NCI-H510A (cell line): ENCODE measurements around the gene CPEB2.

Source experiments
- DNase-seq: peaks from one replicate; lab custom pipeline; 2025; lab: John Stamatoyannopoulos, UW

Gene CPEB2

DNA sequence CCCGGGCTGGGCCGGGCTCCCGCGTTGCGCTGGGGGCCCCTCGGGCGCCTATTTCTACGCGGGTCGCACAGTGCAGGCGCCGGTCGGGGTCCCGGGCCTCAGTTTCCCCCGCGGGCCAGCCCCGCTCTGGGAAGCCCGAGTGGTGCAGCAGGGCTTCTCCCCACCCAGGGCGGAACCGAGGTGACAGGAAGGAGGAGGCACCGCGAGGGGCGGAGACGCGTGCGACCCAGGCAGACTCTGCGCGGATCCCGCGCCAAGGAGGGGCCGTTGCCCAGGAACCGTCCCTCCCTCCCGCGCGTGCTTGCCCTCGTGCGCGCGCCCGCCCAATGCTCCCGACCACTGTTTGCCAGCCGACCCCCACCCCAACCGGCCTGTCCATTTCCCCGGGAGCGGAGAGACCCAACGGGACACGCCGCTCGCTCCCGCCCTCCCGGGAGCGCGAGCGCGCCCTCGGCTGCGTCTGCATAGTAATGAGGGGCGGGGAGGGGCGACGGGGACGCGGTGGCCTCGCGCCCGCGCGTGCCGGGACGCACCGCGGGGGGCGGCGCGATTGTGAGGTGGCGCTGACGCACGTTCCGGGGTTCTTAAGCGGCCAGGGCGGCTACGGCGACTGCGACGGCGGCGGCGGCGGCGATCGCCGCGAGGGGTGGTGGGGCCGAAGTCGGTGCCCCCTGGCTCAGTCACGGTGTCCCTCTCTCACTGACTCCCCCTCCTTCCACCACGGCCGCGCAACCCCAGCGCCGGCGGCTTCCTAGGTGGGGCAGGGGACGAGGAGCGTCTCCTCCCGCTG lies at the start of gene CPEB2:
Gene CPEB2 (plus strand): TSS at position 613 of the 790 bp plus-strand sequence. CDS start 193 bp downstream, outside the sequence.
- peak; percentile 83 for DNase-seq

DNA sequence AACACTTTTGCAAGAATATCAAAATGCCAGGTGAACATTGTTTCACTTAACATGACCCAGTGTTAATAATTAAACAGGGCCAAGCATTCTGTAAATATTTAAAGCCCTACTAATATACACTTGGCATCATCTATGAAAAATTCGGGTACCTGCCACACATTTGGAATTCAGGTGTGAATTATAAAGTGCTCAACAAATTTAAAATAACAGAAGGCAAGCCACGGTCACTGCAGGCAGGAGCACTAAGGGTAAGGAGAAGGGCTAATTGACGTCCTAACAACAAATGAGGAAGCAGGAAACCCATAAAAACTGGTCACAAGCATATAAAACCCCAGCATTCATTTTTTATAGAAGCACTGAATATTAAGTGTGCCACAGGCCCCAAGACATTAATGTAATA lies 43.8 kb upstream of the CPEB2 start:
- DNase-seq = no peak

DNA sequence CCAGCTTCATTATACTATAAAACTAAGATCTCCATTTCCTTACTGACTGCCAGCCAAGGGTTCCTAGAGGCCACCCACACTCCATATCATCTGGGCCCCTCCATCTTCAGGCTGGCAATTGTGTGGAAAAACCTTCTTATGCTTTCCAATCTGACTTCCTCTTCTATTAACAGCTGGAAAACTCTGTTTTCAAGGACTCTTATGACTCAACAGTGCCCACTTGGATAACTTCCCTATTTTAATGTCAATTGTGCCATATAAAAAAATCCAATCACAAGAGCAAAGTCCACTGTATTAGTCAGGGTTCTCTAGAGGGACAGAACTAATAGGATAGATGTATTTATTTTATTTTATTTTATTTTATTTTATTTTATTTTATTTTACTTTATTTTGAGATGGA lies 41.0 kb upstream of the CPEB2 start:
- no peak for DNase-seq

DNA sequence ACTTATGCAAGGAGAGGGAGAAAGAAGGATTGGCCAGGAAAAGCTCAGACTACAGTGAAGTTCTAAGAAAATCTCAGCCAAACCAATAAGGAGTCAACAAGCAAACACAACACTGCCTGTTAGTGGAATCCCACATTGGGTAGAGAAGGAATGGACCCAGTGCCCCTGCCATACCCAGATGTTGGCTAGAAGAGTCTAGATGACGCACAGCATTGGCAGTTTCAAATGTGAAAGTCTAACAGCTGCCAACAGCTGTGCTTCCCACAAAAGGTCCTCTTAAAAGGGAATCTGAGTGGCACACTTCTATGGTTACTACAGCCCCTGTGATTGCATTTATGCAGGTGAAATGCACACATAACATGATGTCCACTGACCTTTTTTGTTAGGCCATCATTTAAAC lies 37.2 kb upstream of the CPEB2 start:
- no peak for DNase-seq

DNA sequence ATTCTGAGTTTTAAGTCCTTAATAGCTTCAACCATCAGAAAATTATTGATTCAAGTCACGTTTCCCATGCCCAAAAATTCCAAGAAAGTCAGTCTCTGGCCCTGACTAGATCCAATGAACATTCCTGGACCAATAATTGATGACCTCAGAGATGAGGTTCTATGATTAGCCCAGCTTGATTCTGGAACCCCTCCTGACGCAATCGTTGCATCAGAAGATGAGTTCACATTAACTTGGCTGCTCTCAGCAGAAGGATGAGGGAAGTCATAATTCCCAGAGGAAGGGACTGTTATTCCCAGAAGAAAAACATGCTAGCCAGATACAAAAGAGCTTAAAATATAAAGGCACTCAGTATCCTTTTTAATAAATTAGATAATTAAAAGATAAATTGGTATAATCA lies 34.3 kb upstream of the CPEB2 start:
- no peak for DNase-seq

DNA sequence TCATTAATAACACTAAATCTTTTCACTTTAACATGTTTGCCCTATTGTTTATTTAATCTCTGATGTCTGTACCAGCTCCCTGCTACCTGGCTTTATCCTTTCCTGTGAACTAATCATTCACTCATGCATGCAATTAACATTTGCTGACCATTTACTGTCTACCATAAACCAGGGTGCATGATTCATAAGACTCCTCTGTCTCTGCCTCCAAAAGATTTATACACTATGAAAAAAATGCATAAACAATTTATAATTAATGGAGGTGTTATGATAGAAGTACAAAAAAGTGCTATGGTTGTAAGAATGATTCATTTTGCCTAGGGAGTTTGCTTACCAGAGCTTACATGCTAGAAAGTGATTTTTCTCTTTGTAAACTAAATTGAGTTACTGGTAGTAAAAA lies 24.5 kb upstream of the CPEB2 start:
- no peak for DNase-seq

DNA sequence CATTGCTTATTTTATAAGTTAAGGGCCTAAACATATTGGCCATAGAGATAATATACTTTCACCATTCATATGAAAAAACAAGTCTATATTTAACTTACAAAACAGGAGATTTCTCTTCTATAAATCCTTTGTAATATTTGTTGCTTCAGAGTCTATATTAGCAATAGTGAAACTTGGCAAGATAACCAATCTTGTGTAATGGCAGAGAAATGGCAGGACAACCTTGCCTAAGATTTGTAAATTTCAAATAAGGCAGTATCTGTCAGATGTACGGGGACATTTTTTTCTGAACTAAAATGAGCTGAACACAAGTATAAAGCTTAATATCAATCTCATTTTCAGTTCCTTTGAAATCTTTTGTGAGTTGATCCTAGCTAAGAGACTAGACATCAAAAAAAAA lies 17.8 kb upstream of the CPEB2 start:
- DNase-seq = no peak

DNA sequence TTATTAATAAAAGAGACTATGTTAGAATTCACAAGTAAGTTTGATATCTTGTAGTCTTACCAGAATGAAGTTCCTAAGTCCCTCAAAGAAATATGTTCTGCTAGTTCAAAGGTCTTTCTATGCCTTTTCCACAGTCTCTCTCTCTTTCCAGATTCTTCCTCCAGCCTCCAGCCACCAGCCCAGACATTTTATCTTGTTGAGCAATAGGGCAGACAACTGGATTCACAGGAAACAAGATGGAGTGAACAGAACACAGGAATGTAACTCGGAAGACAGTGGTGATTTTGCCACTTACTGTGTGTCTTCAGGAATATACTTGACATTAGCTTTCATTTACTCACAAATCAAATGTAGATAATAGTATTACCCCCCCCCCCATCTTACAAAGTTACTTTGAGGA lies 17.1 kb upstream of the CPEB2 start:
- DNase-seq = no peak

DNA sequence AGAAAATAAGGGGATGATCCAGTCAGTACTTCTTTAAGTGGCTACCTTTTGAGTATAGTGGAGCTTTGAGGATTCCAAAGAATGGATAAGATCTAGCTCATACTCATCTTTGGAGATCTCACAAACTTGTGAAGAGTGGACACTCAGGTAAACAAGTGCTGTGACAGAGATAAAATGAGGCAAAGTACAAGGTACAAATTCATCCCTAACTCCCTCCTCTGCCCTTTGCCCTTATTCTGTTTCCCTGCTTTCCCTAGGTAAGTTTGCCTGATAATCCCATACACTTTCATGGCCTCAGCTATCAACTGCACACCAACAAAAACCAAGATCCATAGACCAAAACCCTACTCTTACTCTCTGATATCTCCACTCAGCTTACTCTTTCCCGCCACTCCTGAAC lies 16.4 kb upstream of the CPEB2 start:
- DNase-seq = no peak

DNA sequence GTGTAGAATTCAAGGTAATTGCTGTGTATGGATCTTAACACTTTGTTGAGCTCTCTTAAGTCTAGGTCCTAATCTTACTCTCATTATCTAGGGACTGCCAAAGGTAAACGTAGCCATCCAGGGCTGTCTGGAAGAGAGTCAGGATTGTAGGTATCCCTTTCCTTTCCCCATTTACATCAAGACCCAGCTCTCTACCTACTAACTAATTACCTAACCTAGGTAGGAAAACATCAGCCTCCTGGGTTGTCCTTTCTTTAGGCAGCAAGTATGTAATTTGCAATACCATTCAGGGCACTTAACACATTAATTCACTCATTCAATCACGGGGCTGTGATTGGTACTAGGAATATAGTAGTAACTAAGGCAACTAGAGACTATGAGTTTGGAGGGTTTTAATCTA lies 15.2 kb upstream of the CPEB2 start:
- no peak for DNase-seq

DNA sequence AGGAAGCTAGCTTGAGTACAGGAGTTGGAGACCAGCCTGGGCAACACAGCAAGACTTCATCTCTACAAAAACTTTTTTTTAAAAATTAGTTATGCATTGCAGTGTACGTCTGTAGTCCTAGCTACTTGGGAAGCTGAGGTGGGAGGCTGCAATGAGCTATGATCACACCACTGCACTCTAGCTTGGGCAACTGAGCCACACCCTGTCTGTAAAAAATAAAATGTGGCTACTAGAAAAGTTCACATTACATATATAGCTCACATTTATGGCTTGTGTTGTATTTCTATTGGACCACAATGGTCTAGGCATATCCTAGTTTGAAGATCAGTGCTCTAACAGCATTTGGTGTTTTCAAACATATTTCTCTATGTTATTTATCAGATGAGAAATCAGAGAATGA lies 11.8 kb upstream of the CPEB2 start:
- no peak for DNase-seq

DNA sequence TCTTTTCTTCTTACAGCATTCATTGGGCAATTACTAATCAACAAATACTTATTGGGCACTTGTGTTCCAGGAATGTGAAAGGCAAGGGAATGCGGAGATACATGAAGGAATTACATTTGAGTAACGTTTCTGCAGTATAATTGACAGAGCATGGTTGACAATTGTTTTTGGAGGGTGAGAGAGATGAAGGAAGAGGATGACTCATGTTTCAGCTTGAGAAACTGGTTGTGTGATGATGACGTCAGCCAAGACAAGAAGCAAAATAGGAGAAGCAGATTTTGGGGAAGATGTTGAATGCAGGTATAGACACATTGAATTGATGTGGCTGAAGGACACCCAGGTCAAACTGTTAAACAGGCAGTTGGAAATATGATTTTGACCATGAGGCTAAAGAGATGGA lies 8.0 kb upstream of the CPEB2 start:
- no peak for DNase-seq

DNA sequence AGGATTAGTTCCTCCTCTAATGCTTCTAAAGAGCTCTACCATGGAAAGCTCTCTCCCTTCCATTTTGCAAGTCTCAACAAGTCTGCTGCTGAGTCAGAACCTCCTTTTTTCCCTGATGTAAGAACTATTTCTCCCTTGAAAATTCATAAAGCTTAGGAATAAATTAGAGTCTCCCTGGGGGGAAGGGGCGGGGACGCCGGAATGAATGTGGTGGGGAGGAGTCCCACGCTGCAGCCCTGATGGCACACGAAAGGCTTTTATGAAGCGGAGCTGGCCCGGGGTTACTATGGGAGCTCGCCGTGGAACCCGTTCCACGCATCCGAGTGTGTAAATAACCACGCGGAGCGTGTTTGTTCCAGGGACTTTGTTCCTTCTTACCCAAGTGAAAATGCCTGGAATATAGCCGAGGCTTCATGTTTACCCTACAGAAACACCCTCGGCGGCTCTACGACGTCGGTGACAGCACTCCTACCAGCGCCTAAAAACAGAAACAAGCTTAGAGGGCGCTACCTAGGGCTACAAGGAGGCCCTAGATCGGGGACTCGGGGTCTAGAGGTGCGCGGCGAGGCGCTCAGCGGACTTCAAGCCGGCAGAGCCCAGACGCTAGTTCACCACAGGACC lies 923 bp upstream of the CPEB2 start:
- DNase-seq = no peak

DNA sequence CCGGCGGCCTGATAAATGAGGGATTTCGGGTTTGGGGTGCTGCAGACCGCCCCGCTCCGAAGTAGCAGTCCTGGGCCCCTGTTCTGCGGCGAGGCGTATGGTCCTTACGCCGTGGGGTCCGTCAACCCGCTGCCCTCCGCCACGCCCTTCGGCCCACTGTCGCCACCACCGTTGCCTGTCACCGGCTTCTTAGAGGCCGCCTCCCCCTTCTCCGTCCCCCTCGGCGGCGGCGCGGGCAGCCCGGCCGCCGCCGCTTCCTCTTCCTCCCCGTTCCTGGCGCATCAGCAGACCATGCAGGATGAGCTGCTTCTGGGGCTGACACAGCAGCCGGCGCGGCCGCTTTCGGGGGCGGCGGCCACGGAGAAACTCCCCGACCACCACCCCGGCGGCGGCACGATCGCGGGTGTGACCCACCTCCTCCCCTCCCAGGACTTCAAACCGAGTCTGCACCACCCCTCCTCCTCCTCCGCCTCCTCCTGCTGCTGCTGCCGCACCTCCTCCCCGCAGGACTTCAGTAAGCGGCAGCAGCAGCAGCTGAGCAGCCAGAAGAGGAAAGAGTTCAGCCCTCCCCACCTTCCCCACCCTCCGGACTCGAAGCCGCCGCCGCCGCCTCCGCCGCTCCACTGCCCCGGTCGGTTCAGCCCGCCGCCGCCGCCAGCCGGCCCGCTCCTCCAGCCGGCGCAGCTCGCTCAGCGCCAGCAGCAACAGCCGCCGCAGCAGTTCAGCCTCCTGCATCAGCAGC lies 549 bp downstream of the CPEB2 start:
- peak; percentile 17 for DNase-seq

DNA sequence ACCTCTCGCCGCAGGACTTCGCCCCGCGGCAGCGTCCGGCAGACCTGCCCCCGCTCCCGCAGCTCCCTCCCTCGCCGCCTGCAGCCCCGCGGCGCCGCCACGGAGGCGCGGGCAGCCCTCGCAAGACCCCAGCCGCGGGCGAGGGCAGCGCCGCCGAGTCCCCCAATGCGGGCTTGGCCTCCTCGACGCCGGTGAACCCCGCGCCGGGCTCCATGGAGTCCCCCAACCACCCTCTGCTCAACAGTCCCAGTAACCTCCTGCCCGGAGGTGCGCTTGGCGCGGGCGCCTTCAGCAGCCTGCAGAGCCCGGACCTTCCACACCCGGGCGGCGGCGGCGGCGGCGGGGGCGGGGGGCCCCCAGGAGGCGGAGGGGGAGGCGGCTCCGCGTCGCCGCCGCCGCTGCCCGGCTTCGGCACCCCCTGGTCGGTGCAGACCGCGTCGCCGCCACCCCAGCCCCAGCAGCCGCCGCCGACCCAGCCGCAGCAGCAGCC lies 1.2 kb downstream of the CPEB2 start:
- DNase-seq = no peak

DNA sequence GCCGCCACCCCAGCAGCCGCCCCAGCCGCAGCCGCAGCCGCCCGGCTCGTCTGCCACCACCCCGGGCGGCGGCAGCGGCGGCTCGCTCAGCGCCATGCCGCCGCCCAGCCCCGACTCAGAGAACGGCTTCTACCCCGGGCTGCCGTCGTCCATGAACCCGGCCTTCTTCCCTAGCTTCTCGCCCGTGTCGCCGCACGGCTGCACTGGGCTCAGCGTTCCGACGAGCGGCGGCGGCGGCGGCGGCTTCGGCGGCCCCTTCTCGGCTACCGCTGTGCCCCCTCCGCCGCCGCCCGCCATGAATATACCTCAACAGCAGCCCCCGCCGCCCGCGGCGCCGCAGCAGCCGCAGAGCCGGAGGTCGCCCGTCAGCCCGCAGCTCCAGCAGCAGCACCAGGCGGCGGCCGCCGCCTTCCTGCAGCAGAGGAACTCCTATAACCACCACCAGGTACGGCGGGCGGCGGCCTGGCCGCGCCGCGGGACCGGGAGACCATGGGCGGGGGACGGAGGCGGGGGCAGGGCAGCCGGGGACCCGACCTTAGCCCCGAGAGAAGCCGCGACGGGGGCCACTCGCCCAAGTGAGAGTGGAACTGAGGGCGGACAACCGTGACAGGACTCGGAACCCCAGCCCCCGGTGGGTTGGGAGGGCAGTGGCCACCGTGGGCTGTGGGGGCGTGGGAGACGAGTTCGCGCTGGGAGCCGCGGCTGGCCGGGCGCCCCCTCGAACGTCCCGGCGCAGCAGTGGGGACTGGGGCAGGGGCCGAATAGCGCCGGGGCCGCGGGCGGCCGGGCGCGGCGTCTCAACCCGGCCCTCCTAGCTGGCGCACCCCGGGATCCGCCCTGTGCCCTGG lies 1.8 kb downstream of the CPEB2 start:
- no peak for DNase-seq

DNA sequence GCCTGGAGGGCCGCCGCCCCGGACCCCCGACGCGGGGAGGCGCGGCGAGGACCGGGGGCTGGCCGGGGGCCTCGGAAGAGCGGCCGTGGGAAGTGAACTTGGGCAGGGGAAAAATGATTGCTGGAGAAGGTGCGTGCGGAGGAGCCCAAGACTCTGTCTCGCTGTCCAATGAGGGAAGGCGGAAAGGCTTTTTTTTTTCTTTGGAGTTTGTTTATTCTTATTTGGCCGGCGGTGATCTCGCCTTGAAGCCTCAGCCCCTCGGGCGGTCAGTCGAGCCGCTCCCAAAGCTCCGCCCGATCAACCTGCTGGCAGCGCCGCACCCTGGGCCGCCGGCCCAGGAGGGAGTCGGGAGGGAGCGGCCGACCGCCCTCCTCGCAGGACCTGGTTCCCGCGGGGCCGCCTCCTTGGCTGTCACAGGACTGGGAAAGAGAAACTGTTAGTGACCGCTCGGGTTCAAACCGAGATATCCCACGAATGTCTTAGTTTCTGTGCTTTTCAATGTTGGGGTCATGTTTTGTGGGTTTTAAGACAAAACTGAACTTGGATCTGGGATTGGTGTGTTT lies 2.5 kb downstream of the CPEB2 start:
- DNase-seq = no peak

DNA sequence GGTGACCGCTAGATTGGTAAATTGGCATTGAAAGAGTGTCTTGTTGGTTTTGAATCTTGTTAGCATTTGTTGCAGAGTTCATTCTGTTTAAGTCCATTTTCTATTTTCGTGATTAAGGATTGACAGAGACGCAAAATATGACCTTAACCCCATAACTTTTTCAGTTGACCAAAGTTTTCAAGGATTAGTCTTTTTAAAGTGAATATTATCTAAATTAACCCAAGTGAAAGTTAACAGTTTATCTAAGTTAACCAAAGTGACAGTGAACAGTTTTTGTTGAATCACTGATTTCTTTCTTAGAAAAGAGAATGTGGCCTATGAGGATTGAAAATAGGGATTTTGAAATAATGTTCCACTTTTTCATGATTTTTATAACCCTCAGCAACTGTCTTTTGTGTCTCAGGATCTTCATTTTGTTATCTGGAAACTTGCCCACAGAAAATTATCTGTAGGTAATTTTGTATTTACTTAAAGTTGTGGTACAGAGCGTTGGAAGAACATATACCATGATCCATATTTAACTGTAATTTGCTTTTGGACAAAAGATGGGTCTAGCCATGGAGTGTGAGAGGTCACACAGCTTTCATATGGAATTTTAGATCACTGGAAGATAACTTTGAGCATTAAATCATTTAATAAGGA lies 3.3 kb downstream of the CPEB2 start:
- DNase-seq = no peak

DNA sequence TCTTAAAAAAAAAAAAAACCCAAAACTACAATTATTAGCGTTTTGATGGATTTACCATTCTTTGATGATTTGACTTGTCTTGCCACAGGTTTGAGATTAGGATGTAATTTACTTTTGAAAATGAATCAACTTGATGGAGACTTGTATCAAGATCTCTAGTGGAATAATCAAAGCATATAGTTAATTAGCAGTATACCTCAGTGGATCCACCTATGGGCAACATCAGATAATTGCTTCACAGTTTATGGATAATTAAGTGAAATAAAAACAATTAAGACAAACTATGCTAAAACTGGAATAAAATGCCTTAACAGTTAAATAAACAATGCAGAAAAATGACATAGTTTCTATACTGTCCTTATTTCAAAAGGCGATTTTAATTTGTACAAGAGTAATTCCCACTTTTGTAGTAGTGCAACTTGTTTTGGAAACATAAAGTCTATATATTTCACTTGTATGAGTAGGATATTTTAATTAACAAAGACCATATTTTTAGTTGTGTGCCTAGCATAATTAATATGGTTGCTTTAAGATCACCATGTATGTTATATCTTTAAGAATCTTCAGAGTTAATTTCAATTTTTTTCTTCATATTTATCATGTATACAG lies 4.2 kb downstream of the CPEB2 start:
- DNase-seq = no peak

DNA sequence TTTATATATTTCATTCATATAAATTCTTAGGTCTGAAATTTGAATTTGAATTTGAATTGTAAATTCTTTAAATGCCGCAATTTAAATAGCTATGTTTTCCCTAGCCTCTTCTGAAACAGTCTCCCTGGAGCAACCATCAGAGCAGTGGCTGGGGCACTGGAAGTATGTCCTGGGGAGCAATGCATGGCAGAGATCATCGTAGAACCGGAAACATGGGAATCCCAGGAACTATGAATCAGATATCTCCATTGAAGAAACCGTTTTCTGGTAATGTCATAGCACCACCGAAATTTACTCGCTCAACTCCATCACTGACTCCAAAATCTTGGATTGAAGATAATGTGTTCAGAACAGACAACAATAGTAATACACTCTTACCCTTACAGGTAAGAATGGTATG lies 4.9 kb downstream of the CPEB2 start:
- no peak for DNase-seq
